SK-N-SH treated with all-trans-retinoic acid at 6 μM for 48 hours (cell line): Measurements from ENCODE around the gene FIBP.

Experiments
- ATAC-seq: fragments of 200-7000 bp; cut with Tn5 transposase; 3 replicates; pipeline ENCODE4 v1.9.1; 2020; ENCODE audit warnings: mild to moderate bottlenecking, moderate library complexity
- ARNTL ChIP-seq: fragments of 450-650 bp; formaldehyde crosslinking; IDR thresholded peaks from 2 replicates; pipeline ENCODE4 v1.5.0; 2020; ENCODE audit warnings: low read depth, mild to moderate bottlenecking, moderate library complexity, borderline replicate concordance
- BACH2 ChIP-seq: fragments of 250-450 bp; sonication (Bioruptor Pico); IDR thresholded peaks from 2 replicates; pipeline ENCODE4 v1.9.0; 2021; ENCODE audit warnings: mild to moderate bottlenecking, borderline replicate concordance
- CREB5 ChIP-seq: fragments of 250-450 bp; sonication (Bioruptor Pico); IDR thresholded peaks from 2 replicates; pipeline ENCODE4 v1.5.1; 2020; ENCODE audit warnings: low read depth, mild to moderate bottlenecking, moderate library complexity
- CSDC2 ChIP-seq: fragments of 250-450 bp; sonication (Bioruptor Pico); IDR thresholded peaks from 2 replicates; pipeline ENCODE4 v1.5.0; 2020; ENCODE audit warnings: mild to moderate bottlenecking, moderate library complexity
- CSRNP3 ChIP-seq: fragments of 250-450 bp; sonication (Bioruptor Pico); IDR thresholded peaks from 2 replicates; pipeline ENCODE4 v1.5.1; 2021; ENCODE audit warnings: mild to moderate bottlenecking, moderate library complexity
- ESRRG ChIP-seq: fragments of 250-450 bp; sonication (Bioruptor Pico); IDR thresholded peaks from 2 replicates; pipeline ENCODE4 v1.6.1; 2021; ENCODE audit warnings: mild to moderate bottlenecking
- GLIS3 ChIP-seq: fragments of 250-450 bp; sonication (Bioruptor Pico); IDR thresholded peaks from 2 replicates; pipeline ENCODE4 v1.5.0; 2020; ENCODE audit warnings: mild to moderate bottlenecking, moderate library complexity
- ISL1 ChIP-seq: fragments of 250-450 bp; sonication (Bioruptor Pico); IDR thresholded peaks from 2 replicates; pipeline ENCODE4 v2.1.2; 2022; ENCODE audit warnings: mild to moderate bottlenecking, moderate library complexity
- PATZ1 ChIP-seq: fragments of 250-450 bp; sonication (Bioruptor Pico); IDR thresholded peaks from 2 replicates; pipeline ENCODE4 v1.8.0; 2020; ENCODE audit warnings: mild to moderate bottlenecking, moderate library complexity, borderline replicate concordance
- POU6F1 ChIP-seq: fragments of 250-450 bp; sonication (Bioruptor Pico); IDR thresholded peaks from 2 replicates; pipeline ENCODE4 v1.8.0; 2021; ENCODE audit warnings: low read depth, mild to moderate bottlenecking, moderate library complexity, borderline replicate concordance
- RARB ChIP-seq: fragments of 250-450 bp; sonication (Bioruptor Pico); IDR thresholded peaks from 2 replicates; pipeline ENCODE4 v1.8.0; 2021; ENCODE audit warnings: mild to moderate bottlenecking, moderate library complexity
- SNAI2 ChIP-seq: fragments of 250-450 bp; sonication (Bioruptor Pico); IDR thresholded peaks from 2 replicates; pipeline ENCODE4 v1.5.0; 2020; ENCODE audit warnings: mild to moderate bottlenecking, moderate library complexity
- TOX ChIP-seq: fragments of 250-450 bp; sonication (Bioruptor Pico); IDR thresholded peaks from 2 replicates; pipeline ENCODE4 v1.8.0; 2021; ENCODE audit warnings: mild to moderate bottlenecking, moderate library complexity, borderline replicate concordance
- ZC3H10 ChIP-seq: fragments of 250-450 bp; sonication (Bioruptor Pico); IDR thresholded peaks from 2 replicates; pipeline ENCODE4 v1.5.1; 2021; ENCODE audit warnings: mild to moderate bottlenecking, moderate library complexity
- ZNF565 ChIP-seq: fragments of 450-650 bp; formaldehyde crosslinking; conservative IDR thresholded peaks from 2 replicates; pipeline ENCODE4 v1.5.0; 2020; ENCODE audit warnings: low read depth, mild to moderate bottlenecking, moderate library complexity
- ZNF8 ChIP-seq: fragments of 450-650 bp; formaldehyde crosslinking; IDR thresholded peaks from 2 replicates; pipeline ENCODE4 v1.5.0; 2020; ENCODE audit warnings: mild to moderate bottlenecking, moderate library complexity

The FIBP gene

GRCh38 chr11:65883786-65884715 lies 4.2 kb downstream of the FIBP start (continued):
- TF ChIP-seq PATZ1 (no peak), ESRRG (CRISPR knock-in tag) (no peak), ZNF8 (CRISPR knock-in tag) (no peak), CSRNP3 (CRISPR knock-in tag) (no peak), SNAI2 (CRISPR knock-in tag) (no peak)

- TF ChIP-seq BACH2 (CRISPR knock-in tag) (no peak), POU6F1 (CRISPR knock-in tag) (no peak), CREB5 (CRISPR knock-in tag) (no peak), ESRRG (CRISPR knock-in tag) (no peak), CSDC2 (CRISPR knock-in tag) (no peak), ARNTL (CRISPR knock-in tag) (no peak), TOX (CRISPR knock-in tag) (no peak), ZC3H10 (CRISPR knock-in tag) (no peak), SNAI2 (CRISPR knock-in tag) (no peak), RARB (no peak), ZNF8 (CRISPR knock-in tag) (no peak), ISL1 (CRISPR knock-in tag) (no peak), PATZ1 (no peak), ZNF565 (no peak), GLIS3 (CRISPR knock-in tag) (no peak), CSRNP3 (CRISPR knock-in tag) (no peak)
- no peak for ATAC-seq
Measured at GRCh38 chr11:65883058-65883761, 5.1 kb downstream of the FIBP start.
